ENCODE results near the gene NUP210. TPM values are rescaled to one million over a fixed set of nuclear protein-coding genes. Genes with fewer than 3 reads are reported as not detected.

Gene NUP210
- total and polyA plus RNA-seq, 2 donors, result 1.8 to 3.3 TPM

DNA sequence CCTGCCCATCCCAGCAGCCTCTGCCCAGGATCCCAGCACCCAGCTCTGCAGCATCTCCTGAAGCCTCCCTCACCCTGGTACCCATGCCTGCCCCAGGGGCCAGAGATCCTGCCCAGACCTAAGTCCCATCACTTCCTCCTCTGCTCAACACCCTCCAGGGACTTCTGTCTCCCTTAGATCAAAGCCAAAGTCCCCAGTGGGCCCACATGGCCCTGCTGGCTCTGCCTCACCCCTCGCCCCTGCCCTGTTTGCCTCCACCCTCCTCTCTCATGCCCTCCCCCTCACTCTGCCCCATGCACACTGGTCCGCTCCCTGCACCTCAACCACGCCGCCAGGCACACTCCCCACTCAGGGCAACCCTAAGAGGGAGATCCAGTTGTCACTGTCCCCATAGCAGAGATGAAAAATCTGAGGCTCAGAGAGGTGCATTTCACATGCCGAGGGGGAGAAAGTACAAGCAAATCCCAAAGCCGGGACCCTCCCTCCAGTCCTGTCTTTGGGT, 146.5 kb downstream of the NUP210 start:
- H3K27ac ChIP-seq (ENCODE audit: low read depth), result no peak overlapping the region
- whole genome bisulfite sequencing, result 84% methylated on average over 6 of the region's 6 CpGs
- DNase-seq (ENCODE audit: extremely low spot score), result no peak
- no peaks in the 10 kb centered on the region for H3K4me1 ChIP-seq (ENCODE audit: insufficient read depth)
- H3K4me3 ChIP-seq (ENCODE audit: low read depth, low read length), result no peak overlapping the region
- no peaks in the 10 kb centered on the region for H3K36me3 ChIP-seq (ENCODE audit: insufficient read depth)

DNA sequence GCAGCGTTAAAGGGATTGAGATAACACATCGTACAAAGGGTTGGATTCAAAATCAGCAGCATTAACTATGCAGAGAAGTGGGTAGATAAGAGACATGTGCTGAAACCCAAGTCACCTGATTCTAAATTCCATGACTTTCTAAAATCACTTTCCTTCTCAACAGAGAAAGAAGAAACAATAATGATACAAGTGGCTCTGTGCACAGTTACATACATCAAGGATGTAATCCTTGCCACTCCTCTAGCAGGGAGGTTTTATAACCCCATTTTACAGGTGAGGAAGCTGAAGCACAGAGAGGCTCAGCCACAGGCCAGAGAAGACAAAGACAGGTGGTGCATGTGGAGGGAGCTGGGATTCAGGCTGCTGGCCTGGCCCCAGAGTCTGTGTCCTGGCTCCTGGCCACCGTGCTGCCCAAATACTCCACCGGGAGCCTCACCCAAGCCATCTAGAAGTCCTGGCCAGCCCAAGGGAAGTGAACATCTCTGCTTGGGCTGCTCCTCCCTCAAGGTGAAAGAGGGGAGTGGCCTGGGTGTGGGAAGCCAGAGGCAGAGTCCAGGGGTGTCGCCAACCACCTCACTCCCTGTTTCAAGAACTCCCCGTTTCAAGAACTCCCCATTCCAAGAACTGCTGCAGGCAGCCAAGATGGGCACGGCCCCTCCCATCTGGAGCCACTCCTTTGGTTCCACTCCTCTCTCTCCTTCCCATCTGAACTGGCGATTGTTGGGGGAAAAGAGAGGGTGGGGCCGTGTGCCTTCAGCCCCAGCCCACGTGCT, 147.1 kb downstream of the NUP210 start:
- no peaks in the 10 kb centered on the region for H3K4me1 ChIP-seq (ENCODE audit: insufficient read depth)
- no peaks in the 10 kb centered on the region for H3K36me3 ChIP-seq (ENCODE audit: insufficient read depth)
- DNase-seq (ENCODE audit: extremely low spot score), result no peak
- H3K4me3 ChIP-seq (ENCODE audit: low read depth, low read length), result no peak overlapping the region
- WGBS, result 55% methylated on average over 10 of the region's 10 CpGs
- no peak overlapping the region for H3K27ac ChIP-seq (ENCODE audit: low read depth)

DNA sequence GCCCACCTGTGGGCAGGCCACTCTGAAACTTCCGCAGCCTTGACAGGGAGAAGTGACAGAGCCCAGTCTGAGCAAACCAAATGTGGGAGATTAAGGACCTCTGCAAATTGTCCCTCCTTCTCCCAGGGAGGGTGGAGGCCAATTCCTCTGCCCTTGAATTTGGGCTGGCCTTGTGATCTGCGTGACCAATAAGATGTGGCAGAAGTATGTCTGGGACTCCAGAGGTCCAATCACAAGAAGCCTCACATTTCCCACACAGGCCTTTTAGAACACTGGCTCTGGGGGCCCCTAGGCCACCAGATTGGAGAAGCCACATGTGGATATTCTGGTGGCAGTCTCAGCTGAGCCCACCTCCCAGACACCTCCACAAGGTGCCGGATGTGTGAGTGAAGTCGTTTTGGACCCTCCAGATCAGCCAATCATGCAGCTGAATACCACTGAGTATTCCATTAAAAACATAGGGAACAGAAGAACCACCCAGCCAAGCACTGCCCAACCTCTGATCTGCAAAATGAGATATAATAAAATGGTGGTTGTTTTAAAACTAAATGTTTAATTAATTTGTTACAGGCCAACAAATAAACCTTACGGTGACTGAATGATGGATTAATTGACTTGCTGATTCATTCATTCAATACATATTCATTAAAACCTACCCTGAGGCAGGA, 150.3 kb downstream of the NUP210 start:
- DNase-seq (ENCODE audit: extremely low spot score), result no peak
- 93% methylated on average over 5 of the region's 5 CpGs for WGBS
- H3K4me1 ChIP-seq (ENCODE audit: insufficient read depth), result no peaks in the 10 kb centered on the region
- H3K27ac ChIP-seq (ENCODE audit: low read depth), result no peak overlapping the region
- H3K36me3 ChIP-seq (ENCODE audit: insufficient read depth), result no peaks in the 10 kb centered on the region
- no peak overlapping the region for H3K4me3 ChIP-seq (ENCODE audit: low read depth, low read length)

DNA sequence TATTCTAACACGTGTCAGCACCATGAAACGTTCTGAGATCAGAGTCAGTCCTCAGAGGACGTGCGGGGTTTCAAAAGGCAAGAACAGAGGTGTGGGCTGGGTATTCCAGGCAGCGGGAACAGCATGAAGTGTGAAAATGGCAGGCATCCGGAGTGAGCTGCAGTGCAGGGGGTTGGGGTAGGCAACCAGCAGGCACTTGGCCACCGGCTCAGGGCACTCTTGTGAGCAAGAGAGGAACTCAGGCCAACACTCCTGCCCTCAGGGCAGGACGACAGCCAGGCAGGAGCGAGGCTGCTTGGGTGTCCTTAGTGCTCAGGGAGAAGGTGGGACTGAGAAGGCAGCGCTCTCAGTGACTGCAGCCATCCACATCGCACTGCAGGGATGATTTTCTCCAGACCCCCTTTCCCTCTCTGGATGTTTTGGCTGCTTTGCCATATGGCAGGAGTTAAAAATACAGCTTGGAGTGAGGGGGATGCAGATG, 151.1 kb downstream of the NUP210 start:
- DNase-seq (ENCODE audit: extremely low spot score), result no peak
- Histone ChIP-seq H3K27ac (ENCODE audit: low read depth) (no peak overlapping the region), H3K4me1 (ENCODE audit: insufficient read depth) (no peaks in the 10 kb centered on the region), H3K4me3 (ENCODE audit: low read depth, low read length) (no peak overlapping the region), H3K36me3 (ENCODE audit: insufficient read depth) (no peaks in the 10 kb centered on the region)
- WGBS, result 47% methylated on average over 11 of the region's 11 CpGs

DNA sequence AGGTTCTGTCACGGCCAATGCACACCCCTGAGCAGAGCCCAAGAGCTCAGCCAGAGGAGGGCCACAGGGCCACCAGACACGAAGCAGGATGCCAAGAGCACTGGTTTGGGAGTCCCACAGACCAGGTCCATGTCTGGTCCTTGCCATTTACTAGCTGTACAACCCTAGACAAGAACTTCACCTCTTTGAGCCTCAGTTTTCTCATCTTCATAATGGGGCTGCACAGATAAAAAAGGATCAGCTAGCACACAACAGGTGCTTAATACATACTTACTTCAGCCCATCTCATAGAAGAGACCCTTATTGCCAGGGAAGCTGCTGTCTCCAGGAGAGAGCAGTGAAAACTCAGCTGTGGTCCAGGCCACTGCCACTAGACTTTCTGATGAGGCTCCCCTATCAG, 152.0 kb downstream of the NUP210 start:
- Histone ChIP-seq H3K4me3 (ENCODE audit: low read depth, low read length) (no peak overlapping the region), H3K36me3 (ENCODE audit: insufficient read depth) (no peaks in the 10 kb centered on the region), H3K4me1 (ENCODE audit: insufficient read depth) (no peaks in the 10 kb centered on the region), H3K27ac (ENCODE audit: low read depth) (no peak overlapping the region)
- 87% methylated on average over 2 of the region's 2 CpGs for whole genome bisulfite sequencing
- DNase-seq (ENCODE audit: extremely low spot score), result no peak

DNA sequence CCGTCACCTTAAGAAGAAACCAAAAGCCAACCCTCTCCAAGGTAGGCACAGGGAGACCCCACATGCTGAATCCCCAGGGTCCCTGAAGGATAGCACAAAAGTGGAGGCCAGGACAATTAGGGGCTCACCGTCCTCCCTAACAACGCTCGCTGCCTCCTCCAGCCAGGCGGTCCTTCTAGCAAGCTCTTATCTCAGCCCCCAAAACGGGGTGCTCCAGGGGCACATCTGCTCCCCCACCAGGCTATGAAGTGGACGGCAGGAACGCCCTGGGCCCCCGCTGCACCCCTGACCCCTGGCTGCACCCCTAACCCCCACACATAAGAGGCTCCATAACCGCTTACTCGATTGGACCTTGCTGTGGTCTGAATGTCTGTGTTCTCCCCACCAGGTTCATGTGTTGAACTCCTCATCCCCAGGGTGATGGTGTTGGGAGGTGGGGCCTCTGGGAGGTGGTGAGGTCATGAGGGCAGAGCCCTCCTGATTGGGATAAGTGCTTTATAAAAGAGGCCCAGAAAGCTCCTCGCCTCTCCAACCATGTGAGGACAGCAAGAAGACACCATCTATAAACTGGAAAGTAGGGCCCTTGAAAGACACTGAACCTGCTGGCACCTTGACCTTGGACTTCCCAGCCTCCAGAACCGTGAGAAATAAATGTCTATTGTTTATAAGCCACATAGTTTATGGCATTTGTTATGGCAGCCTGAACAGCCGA, 153.3 kb downstream of the NUP210 start:
- Histone ChIP-seq H3K27ac (ENCODE audit: low read depth) (no peak overlapping the region), H3K4me3 (ENCODE audit: low read depth, low read length) (no peak overlapping the region), H3K36me3 (ENCODE audit: insufficient read depth) (no peaks in the 10 kb centered on the region), H3K4me1 (ENCODE audit: insufficient read depth) (no peaks in the 10 kb centered on the region)
- 75% methylated on average over 14 of the region's 14 CpGs for WGBS
- DNase-seq (ENCODE audit: extremely low spot score), result no peak

Small RNA genes within 50 kb of the gene (small RNA-seq; reads per million reads assigned to genes)
- not detected for gene AC027124.2

Other genes starting within 250 kb of the NUP210 start
- 7.4 TPM for gene HDAC11, start 60.0 kb upstream of the NUP210 start, total RNA-seq
- gene HDAC11, start 60.0 kb upstream of the NUP210 start, polyA plus RNA-seq, result 27.1 TPM
- 132 TPM for gene FBLN2, start 128.8 kb upstream of the NUP210 start, total RNA-seq
- gene FBLN2, start 128.8 kb upstream of the NUP210 start, polyA plus RNA-seq, result 246 TPM